ENCODE results near the gene TRPM2. TPM values are rescaled to one million over a fixed set of nuclear protein-coding genes. Genes with fewer than 3 reads are reported as not detected.

The TRPM2 gene
- total RNA-seq, 4 donors from 2014 or later, result 1.0 to 3.3 (median 3.1) TPM

DNA sequence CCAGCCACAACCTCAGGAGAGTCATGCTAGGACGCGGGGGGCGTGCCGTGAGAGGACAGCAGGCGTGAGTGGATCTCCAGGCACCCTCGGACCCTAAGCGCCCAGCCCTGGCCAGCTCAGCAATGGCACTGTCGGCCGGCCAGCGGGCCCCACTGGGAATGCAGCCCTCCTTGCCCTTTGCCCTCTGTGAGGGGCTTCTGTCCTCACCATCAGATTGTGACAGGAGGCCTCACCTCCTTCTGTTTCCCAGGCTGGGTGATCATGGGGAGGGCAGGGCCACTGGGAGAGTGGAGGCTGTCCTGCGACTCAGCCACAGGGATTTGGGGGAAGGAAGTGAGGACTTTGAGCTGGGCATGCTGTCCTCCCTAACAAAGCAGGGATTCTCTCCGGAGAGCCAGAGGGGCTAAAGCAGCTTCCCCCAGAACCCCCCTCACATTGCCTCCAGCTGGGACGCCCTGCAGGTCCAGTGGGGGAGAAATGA, 95.3 kb downstream of the TRPM2 start:
- WGBS, 2 donors (ENCODE audit: low coverage in 1 of 2), result 80% methylated on average over 4 of the region's 13 CpGs; no CpG with 5 or more reads in 1 of the 2 donors
- ATAC-seq, result no peak
- Histone ChIP-seq H3K36me3 (no peaks in the 10 kb centered on the region), H3K27me3 (peaks cover 41% of the 10 kb centered on the region), H3K4me1 (no peaks in the 10 kb centered on the region), H3K4me3 (no peak overlapping the region), H3K27ac (no peak overlapping the region), H3K9me3 (peaks cover 0 to 16% (median 0%) of the 10 kb centered on the region in 3 donors)
- TF ChIP-seq POLR2AphosphoS5 (IDR thresholded peaks at IDR 0.05) (no peak), POLR2A (IDR thresholded peaks at IDR 0.05) (no peak), CTCF (IDR thresholded peaks at IDR 0.05) (no peak), EP300 (IDR thresholded peaks at IDR 0.05) (no peak)

DNA sequence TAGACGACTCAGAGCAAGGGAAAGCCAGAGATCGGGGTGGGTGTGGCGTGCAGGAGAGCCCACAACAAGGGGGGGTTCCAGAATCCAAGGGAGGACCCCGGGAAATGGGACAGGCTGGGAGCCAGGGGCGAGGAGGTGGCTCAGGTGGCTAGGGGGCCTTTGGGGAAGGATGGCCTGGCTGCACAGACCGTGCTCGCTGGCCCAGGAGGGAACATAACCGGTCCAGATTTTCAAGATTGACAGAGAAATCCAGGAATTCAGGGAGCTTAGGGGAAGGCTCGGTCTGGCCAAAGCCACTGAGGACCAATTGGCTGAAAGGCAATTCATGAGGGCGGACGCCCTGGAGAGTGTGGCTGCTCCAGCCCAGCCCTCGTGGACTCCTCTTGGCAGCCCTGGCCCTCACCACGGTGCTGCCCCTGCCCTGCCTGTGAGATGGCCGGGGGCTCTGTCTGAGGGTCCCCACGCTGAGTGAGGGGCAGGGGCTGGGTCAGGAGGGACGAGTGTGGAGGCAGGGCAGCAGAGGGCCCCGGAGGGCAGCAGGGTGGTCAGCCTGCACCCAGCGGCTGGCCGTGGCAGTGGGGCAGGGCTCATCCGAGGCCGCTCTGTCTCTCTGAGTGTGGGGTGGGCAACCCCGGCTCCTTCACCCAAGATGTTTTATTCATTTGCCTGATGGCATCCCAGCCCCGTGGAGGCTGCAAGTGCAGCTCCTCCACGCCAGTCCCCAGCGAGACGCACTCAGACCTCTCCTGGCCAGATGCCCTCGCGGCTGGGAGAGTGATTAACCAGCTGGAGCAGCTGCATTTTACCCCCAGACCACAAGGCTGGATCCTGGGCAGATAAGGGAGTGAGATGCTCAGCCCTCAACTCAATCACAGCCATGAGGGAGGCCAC, 96.3 kb downstream of the TRPM2 start:
- Histone ChIP-seq H3K27me3 (peaks cover 31% of the 10 kb centered on the region), H3K9me3 (peaks cover 0 to 18% (median 0%) of the 10 kb centered on the region in 3 donors), H3K4me3 (no peak overlapping the region), H3K27ac (no peak overlapping the region), H3K4me1 (peaks cover 0 to 2% (median 0%) of the 10 kb centered on the region in 3 donors), H3K36me3 (no peaks in the 10 kb centered on the region)
- WGBS, 2 donors (ENCODE audit: low coverage in 1 of 2), result 52 to 63% methylated on average over 7 to 8 of the region's 28 CpGs
- ATAC-seq, result no peak
- TF ChIP-seq CTCF (IDR thresholded peaks at IDR 0.05), result no peak
- TF ChIP-seq EP300 (IDR thresholded peaks at IDR 0.05), result no peak
- no peak for TF ChIP-seq POLR2AphosphoS5 (IDR thresholded peaks at IDR 0.05)
- TF ChIP-seq POLR2A (IDR thresholded peaks at IDR 0.05), result no peak

GRCh38 chr21:44450402-44450801, 97.0 kb downstream of the TRPM2 start:
- H3K27ac ChIP-seq, result no peak overlapping the region
- WGBS, 2 donors (ENCODE audit: low coverage in 1 of 2), result 54 to 66% methylated on average over 4 to 9 of the region's 14 CpGs
- H3K27me3 ChIP-seq, result peaks cover 30% of the 10 kb centered on the region
- no peak overlapping the region for H3K4me3 ChIP-seq
- TF ChIP-seq CTCF (IDR thresholded peaks at IDR 0.05) (no peak), POLR2AphosphoS5 (IDR thresholded peaks at IDR 0.05) (no peak), POLR2A (IDR thresholded peaks at IDR 0.05) (no peak), EP300 (IDR thresholded peaks at IDR 0.05) (no peak)
- no peak for ATAC-seq
- H3K4me1 ChIP-seq, result peaks cover 0 to 6% (median 0%) of the 10 kb centered on the region in 3 donors
- peaks cover 0 to 20% (median 0%) of the 10 kb centered on the region in 3 donors for H3K9me3 ChIP-seq
- H3K36me3 ChIP-seq, result no peaks in the 10 kb centered on the region

DNA sequence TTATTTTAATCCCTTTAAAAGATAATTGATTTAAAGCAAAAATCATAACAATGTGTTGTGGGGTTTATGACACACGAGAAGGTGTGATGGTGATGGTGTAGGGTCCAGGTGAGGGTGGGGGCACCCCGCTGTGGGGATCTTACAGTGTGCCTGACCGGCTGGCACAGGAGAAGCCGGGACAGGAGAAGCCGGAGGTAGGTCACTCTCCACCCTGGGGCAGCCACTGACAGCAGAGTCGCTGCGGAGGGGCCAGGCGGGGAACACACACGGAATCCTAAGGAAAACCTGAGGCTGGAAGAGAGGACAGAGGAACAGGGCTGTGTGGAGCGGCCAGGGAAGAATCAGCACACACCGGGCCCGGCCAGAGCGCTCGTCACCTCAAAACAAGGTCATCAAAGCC, 97.6 kb downstream of the TRPM2 start:
- H3K36me3 ChIP-seq, result no peaks in the 10 kb centered on the region
- peaks cover 29% of the 10 kb centered on the region for H3K27me3 ChIP-seq
- H3K9me3 ChIP-seq, result peaks cover 0 to 20% (median 0%) of the 10 kb centered on the region in 3 donors
- WGBS, 2 donors (ENCODE audit: low coverage in 1 of 2), result 78 to 93% methylated on average over 6 to 13 of the region's 14 CpGs
- H3K27ac ChIP-seq, result no peak overlapping the region
- H3K4me1 ChIP-seq, result peaks cover 0 to 12% (median 2%) of the 10 kb centered on the region in 3 donors
- H3K4me3 ChIP-seq, result no peak overlapping the region
- no peak for TF ChIP-seq POLR2AphosphoS5 (IDR thresholded peaks at IDR 0.05)
- no peak for TF ChIP-seq CTCF (IDR thresholded peaks at IDR 0.05)
- TF ChIP-seq EP300 (IDR thresholded peaks at IDR 0.05), result no peak
- TF ChIP-seq POLR2A (IDR thresholded peaks at IDR 0.05), result no peak
- no peak for ATAC-seq
